Uterus (tissue), 2 donors: ENCODE measurements around the gene MYO9A.

Experiments
- POLR2A ChIP-seq, 2 donors: fragments of 450-650 bp; IDR thresholded peaks; one replicate each; pipeline ENCODE4 v1.6.1; 2016; ENCODE audit warnings: antibody characterized with exemption in 2 of 2, mild to moderate bottlenecking in 1 of 2, moderate library complexity in 1 of 2
- TF ChIP-seq, protein P1 (sequence below), 4 experiments: fragments of 200-600 bp in 2 of 4; fragments of 450-650 bp in 2 of 4; sonication (generic) in 2 of 4; IDR thresholded peaks; one replicate each; pipeline ENCODE4 v1.5.1; 2016 to 2019; ENCODE audit warnings: antibody characterized with exemption in 4 of 4, mild to moderate bottlenecking in 2 of 4, moderate library complexity in 1 of 4

GRCh38 chr15:72162569-72162968, 44.6 kb upstream of the MYO9A start:
- TF ChIP-seq, protein P1, sequence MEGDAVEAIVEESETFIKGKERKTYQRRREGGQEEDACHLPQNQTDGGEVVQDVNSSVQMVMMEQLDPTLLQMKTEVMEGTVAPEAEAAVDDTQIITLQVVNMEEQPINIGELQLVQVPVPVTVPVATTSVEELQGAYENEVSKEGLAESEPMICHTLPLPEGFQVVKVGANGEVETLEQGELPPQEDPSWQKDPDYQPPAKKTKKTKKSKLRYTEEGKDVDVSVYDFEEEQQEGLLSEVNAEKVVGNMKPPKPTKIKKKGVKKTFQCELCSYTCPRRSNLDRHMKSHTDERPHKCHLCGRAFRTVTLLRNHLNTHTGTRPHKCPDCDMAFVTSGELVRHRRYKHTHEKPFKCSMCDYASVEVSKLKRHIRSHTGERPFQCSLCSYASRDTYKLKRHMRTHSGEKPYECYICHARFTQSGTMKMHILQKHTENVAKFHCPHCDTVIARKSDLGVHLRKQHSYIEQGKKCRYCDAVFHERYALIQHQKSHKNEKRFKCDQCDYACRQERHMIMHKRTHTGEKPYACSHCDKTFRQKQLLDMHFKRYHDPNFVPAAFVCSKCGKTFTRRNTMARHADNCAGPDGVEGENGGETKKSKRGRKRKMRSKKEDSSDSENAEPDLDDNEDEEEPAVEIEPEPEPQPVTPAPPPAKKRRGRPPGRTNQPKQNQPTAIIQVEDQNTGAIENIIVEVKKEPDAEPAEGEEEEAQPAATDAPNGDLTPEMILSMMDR (IDR thresholded peaks at IDR 0.05): no peak
- TF ChIP-seq POLR2A (IDR thresholded peaks at IDR 0.05): no peak
